ENCODE data around the gene CPEB4.
A peak's percentile ranks its signal among the peaks of the same experiment; 100 is the strongest.

Gene CPEB4

GRCh38 chr5:173858670-173859407 is 29.3 kb upstream of the CPEB4 start:
- no peak for DNase-seq (ENCODE audit: low spot score)

GRCh38 chr5:173859408-173860159 is 28.6 kb upstream of the CPEB4 start:
- DNase-seq (ENCODE audit: low spot score): no peak

GRCh38 chr5:173862047-173862477 is 26.1 kb upstream of the CPEB4 start:
- no peak for DNase-seq (ENCODE audit: low spot score)

- DNase-seq (ENCODE audit: low spot score): no peak
Observed at GRCh38 chr5:173863359-173863758, 24.8 kb upstream of the CPEB4 start.

- DNase-seq (ENCODE audit: low spot score): no peak
Observed at GRCh38 chr5:173864126-173865050, 23.8 kb upstream of the CPEB4 start.

- DNase-seq (ENCODE audit: low spot score): no peak
Observed at GRCh38 chr5:173866243-173866857, 21.8 kb upstream of the CPEB4 start.

GRCh38 chr5:173866858-173867679 is 21.1 kb upstream of the CPEB4 start:
- no peak for DNase-seq (ENCODE audit: low spot score)

- DNase-seq (ENCODE audit: low spot score): no peak
Observed at GRCh38 chr5:173868096-173868880, 19.9 kb upstream of the CPEB4 start.

- DNase-seq (ENCODE audit: low spot score): no peak
Observed at GRCh38 chr5:173869316-173869715, 18.8 kb upstream of the CPEB4 start.

- DNase-seq (ENCODE audit: low spot score): no peak
Observed at GRCh38 chr5:173872957-173873305, 15.2 kb upstream of the CPEB4 start.

GRCh38 chr5:173873306-173873922 is 14.7 kb upstream of the CPEB4 start:
- no peak for DNase-seq (ENCODE audit: low spot score)

GRCh38 chr5:173875189-173875588 is 13.0 kb upstream of the CPEB4 start:
- no peak for DNase-seq (ENCODE audit: low spot score)

- DNase-seq (ENCODE audit: low spot score): no peak
Observed at GRCh38 chr5:173878224-173878967, 9.8 kb upstream of the CPEB4 start.

- DNase-seq (ENCODE audit: low spot score): no peak
Observed at GRCh38 chr5:173880306-173880985, 7.7 kb upstream of the CPEB4 start.

GRCh38 chr5:173881811-173882575 is 6.2 kb upstream of the CPEB4 start:
- DNase-seq (ENCODE audit: low spot score): peak; percentile 30

GRCh38 chr5:173882632-173883031 is 5.5 kb upstream of the CPEB4 start:
- DNase-seq (ENCODE audit: low spot score): no peak

- no peak for DNase-seq (ENCODE audit: low spot score)
Observed at GRCh38 chr5:173883347-173883924, 4.7 kb upstream of the CPEB4 start.

Measured in SK-N-DZ (cell line).